ENCODE data around the gene ALLC. TPM values are rescaled to one million over a fixed set of nuclear protein-coding genes. Genes with fewer than 3 reads are reported as not detected.

ALLC gene
- total and polyA plus RNA-seq, 10 of the 15 experiments (the other 5 are each of a cell fraction or from before 2014, with no cell fraction given), result 0.05 TPM; not detected in 9

DNA sequence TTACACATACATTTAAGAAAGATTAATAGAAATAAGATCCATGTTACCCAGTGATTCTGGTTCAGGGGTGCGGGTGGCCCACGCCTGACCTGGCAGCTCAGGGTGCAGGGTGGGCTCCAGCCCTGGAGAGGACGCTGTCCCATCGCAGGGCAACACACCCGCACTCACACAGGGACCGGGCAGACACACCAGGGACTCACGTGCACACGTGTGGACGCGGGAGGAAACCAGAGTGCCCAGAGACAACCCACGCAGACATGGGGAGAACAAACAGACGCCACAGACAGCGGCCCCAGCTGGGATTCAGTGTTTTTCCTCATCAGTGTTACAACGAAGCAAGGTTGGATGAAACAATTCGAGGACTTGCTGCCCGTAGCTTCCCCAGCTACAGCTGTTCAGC is 8.4 kb upstream of the ALLC start:
- WGBS (ENCODE audit: insufficient coverage, insufficient replicate concordance, low lambda C conversion rate, missing lambda C conversion rate), result 65% methylated on average over 16 of the region's 16 CpGs
- Histone ChIP-seq H3K9me3 (replicated peaks; ENCODE audit: control insufficient read depth, insufficient read depth, low read length) (no peaks in the 10 kb centered on the region; the same call in 2 of the 3 replicates), H3K4me1 (ENCODE audit: control insufficient read depth, insufficient read depth, low read length) (peaks cover 15% of the 10 kb centered on the region), H3K4me3 (no peak overlapping the region), H2AFZ (ENCODE audit: control insufficient read depth, low read depth, low read length) (no peak overlapping the region), H3K36me3 (ENCODE audit: control insufficient read depth in 2 of 2, insufficient read depth in 2 of 2, low read length in 1 of 2) (no peaks in the 10 kb centered on the region), H3K79me2 (ENCODE audit: control insufficient read depth, insufficient read depth, low read length) (no peaks in the 10 kb centered on the region), H3K27me3 (replicated peaks in 1 of 2; ENCODE audit: control insufficient read depth in 2 of 2, insufficient read depth in 2 of 2, low read length in 1 of 2) (no peaks in the 10 kb centered on the region), H4K20me1 (ENCODE audit: control insufficient read depth, insufficient read depth) (no peaks in the 10 kb centered on the region), H3K4me2 (ENCODE audit: control insufficient read depth, insufficient read depth) (no peak overlapping the region), H3K9ac (ENCODE audit: control insufficient read depth, insufficient read depth, low read length) (no peak overlapping the region), H3K27ac (ENCODE audit: control insufficient read depth, insufficient read depth) (no peak overlapping the region)
- no peak for DNase-seq (ENCODE audit: low read depth, low spot score)
- SMC1A ChIA-PET (ENCODE audit: uncharacterized antibody, unreplicated experiment), result interaction anchor here (4.2 kb wide), 1 partner anchor 227 kb away, joined by 19 read pairs; no protein-coding TSS in a partner anchor
- in situ Hi-C loops (cut with MboI), result no loop called here
- intact Hi-C loops (cut with micrococcal nuclease; ENCODE audit: unreplicated experiment), result no loop called here
- FAIRE-seq, result no peak
- no peak for ATAC-seq
- TF ChIP-seq JUND (IDR thresholded peaks at IDR 0.05; ENCODE audit: low read depth, low read length) (no peak), SUPT20H (IDR thresholded peaks at IDR 0.05; ENCODE audit: borderline replicate concordance, control insufficient read depth, low read depth, low read length) (no peak), SUZ12 (IDR thresholded peaks at IDR 0.05; ENCODE audit: unreplicated experiment) (no peak), CBFB (IDR thresholded peaks at IDR 0.05; ENCODE audit: low read depth) (no peak), CHD2 (IDR thresholded peaks at IDR 0.05; ENCODE audit: borderline replicate concordance, low read depth, low read length) (no peak), NFYA (IDR thresholded peaks at IDR 0.05; ENCODE audit: borderline replicate concordance, low read depth, low read length) (no peak), CHD1 (IDR thresholded peaks at IDR 0.05; ENCODE audit: low read depth, low read length) (no peak)
- TF ChIP-seq, protein P1, sequence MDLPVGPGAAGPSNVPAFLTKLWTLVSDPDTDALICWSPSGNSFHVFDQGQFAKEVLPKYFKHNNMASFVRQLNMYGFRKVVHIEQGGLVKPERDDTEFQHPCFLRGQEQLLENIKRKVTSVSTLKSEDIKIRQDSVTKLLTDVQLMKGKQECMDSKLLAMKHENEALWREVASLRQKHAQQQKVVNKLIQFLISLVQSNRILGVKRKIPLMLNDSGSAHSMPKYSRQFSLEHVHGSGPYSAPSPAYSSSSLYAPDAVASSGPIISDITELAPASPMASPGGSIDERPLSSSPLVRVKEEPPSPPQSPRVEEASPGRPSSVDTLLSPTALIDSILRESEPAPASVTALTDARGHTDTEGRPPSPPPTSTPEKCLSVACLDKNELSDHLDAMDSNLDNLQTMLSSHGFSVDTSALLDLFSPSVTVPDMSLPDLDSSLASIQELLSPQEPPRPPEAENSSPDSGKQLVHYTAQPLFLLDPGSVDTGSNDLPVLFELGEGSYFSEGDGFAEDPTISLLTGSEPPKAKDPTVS (IDR thresholded peaks at IDR 0.05; ENCODE audit: low read depth, low read length), result no peak
- RAD21 ChIA-PET (ENCODE audit: unreplicated experiment), result no interaction called here
- POLR2A ChIA-PET, result no interaction called here
- BruUV-seq (replicated peaks), result no TSS peak
- CTCF ChIA-PET, result interaction anchor here (0.9 to 4.9 kb wide), 3 partner anchors 12 to 226 kb away, joined by 3 to 43 read pairs (median 3); no protein-coding TSS in a partner anchor

Data from GM12878 (cell line).